Aorta (tissue), 5 donors: ENCODE results near the gene SOCS1. TPM values are rescaled to one million over a fixed set of nuclear protein-coding genes. Genes with fewer than 3 reads are reported as not detected.

ENCODE experiments used
- ATAC-seq: fragments of 200-7000 bp; cut with Tn5 transposase; one replicate; pipeline ENCODE4 v1.9.1; 2022; ENCODE audit warnings: moderate library complexity; ENCODE audit not compliant: low FRiP score
- DNase-seq, 2 donors: peaks; one replicate each; pipeline ENCODE4 v3.0.0-alpha.2; 2020
- H3K27ac ChIP-seq, 2 donors: one replicate each; pipeline ENCODE4 v1.5.1; 2013; ENCODE audit warnings: low read length in 2 of 2, mild to moderate bottlenecking in 2 of 2, moderate library complexity in 2 of 2, control low read depth in 1 of 2, inconsistent platforms in 1 of 2, low read depth in 1 of 2
- H3K27me3 ChIP-seq, 2 donors: one replicate each; pipeline ENCODE4 v1.6.1; 2013; ENCODE audit warnings: control low read depth in 1 of 2, low read length in 1 of 2, mild to moderate bottlenecking in 1 of 2, moderate library complexity in 1 of 2; ENCODE audit not compliant: insufficient read depth in 2 of 2, control insufficient read depth in 1 of 2
- H3K36me3 ChIP-seq, 2 donors: one replicate each; pipeline ENCODE4 v1.6.1; 2013; ENCODE audit warnings: control low read depth in 1 of 2, low read length in 1 of 2, mild to moderate bottlenecking in 1 of 2; ENCODE audit not compliant: insufficient read depth in 2 of 2, control insufficient read depth in 1 of 2
- H3K4me1 ChIP-seq, 2 donors: one replicate each; pipeline ENCODE4 v1.6.1; 2013; ENCODE audit warnings: low read length in 2 of 2, control low read depth in 1 of 2, mild to moderate bottlenecking in 1 of 2, moderate library complexity in 1 of 2; ENCODE audit not compliant: insufficient read depth in 2 of 2, control insufficient read depth in 1 of 2
- H3K4me3 ChIP-seq, 2 donors: one replicate each; pipeline ENCODE4 v1.5.1; 2013; ENCODE audit warnings: low read length in 2 of 2, control low read depth in 1 of 2, mild to moderate bottlenecking in 1 of 2
- H3K9me3 ChIP-seq: one replicate; pipeline ENCODE4 v1.6.1; 2013; ENCODE audit warnings: mild to moderate bottlenecking, low read length; ENCODE audit not compliant: control insufficient read depth
- WGBS, 2 donors: extraction: QIAGEN DNeasy Blood & Tissue Kit; methylation state at CpG; one replicate each; pipeline ENCODE4 v1.1.7; 2013; 5-methylcytosine and 5-hydroxymethylcytosine counted together
- intact Hi-C, 2 donors: fragments of 100-400 bp; cut with DNase I; formaldehyde crosslinking; loops; one replicate each; pipeline versions ENCODE4 v1.14.2 to v1.15.0; 2022
- polyA plus RNA-seq, 2 donors: library from polyadenylated mRNA; stranded (reverse); fragments of 200-250 nt; gene quantifications; one replicate each; pipeline ENCODE4 v1.2.3, GENCODE V29; 2013
- total RNA-seq, 2 donors: library from RNA; stranded (reverse); fragmentation: NEBNext Ultra II Directional; extraction: Animal tissue kit (Norgen Biotek cat#: 25700); gene quantifications; one replicate each; pipeline ENCODE4 v1.2.1, GENCODE V29; 2021
- donor health status: healthy with polysubstance abuse.
- donor health status: Bipolar disorder and iron deficiency.
- donor health status: DM: no; HTN: no; CAD: no.
- donor health status: DM: no; HTN: no; CAD: no.
- donor health status: DM: yes; HTN: yes; CAD: no.

Gene SOCS1
- total and polyA plus RNA-seq, 4 donors, result 1.5 to 6.4 (median 3.5) TPM

DNA sequence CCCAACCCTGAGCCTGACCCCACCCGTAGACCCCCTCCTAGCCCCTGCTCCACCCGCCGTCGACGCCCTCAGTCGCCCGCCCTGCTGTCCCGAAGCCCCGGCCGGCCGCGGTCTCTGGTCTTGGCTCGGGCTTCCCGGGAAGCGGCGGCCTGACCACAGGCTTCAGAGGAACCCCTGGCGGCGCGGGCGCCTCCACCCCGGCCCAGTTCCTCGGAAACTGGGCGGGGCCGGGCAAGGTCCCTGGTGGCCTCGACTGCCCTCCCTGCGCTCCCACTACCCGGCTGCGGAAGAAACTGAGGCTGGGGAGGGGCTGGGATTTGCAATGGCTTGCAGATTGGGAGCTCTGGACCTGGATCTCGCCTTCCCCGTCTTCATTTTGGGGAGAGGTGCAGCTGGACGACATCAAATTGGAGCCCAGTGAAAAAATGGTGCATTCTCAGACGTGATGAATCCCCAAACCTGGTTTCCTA lies 692 bp upstream of the SOCS1 start:
- no peaks in the 10 kb centered on the region for H3K9me3 ChIP-seq
- peak overlapping the region; percentile 81 to 83 for H3K4me3 ChIP-seq
- peak overlapping the region; percentile 81 to 93 for H3K27ac ChIP-seq
- no peaks in the 10 kb centered on the region for H3K27me3 ChIP-seq
- intact Hi-C loops, result loop anchor here (1.0 to 10.0 kb wide), 4 partner anchors 101 to 286 kb away; no protein-coding TSS in a partner anchor
- no peaks in the 10 kb centered on the region for H3K36me3 ChIP-seq
- WGBS, 2 donors, result 1 to 2% methylated on average over 32 of the region's 32 CpGs
- no peaks in the 10 kb centered on the region for H3K4me1 ChIP-seq
- DNase-seq (peak; percentile 84 to 89), ATAC-seq (peak; percentile 63)

DNA sequence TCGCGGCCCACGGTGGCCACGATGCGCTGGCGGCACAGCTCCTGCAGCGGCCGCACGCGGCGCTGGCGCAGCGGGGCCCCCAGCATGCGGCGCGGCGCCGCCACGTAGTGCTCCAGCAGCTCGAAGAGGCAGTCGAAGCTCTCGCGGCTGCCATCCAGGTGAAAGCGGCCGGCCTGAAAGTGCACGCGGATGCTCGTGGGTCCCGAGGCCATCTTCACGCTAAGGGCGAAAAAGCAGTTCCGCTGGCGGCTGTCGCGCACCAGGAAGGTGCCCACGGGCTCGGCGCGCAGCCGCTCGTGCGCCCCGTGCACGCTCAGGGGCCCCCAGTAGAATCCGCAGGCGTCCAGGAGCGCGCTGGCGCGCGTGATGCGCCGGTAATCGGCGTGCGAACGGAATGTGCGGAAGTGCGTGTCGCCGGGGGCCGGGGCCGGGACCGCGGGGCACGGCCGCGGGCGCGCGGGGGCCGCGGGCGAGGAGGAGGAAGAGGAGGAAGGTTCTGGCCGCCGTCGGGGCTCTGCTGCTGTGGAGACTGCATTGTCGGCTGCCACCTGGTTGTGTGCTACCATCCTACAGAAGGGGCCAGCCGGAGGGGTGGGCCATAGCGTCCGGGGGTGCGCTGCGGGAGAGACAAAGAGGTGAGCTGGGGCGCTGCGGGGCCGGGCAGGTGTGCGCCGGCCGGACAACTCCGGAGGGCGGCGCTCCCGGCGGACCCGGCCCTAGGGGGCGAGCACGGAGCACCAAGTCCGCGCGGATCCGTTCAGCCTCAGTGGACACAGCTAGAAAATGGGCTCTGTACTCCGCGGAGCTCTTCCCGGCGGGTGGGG lies 879 bp downstream of the SOCS1 start:
- Histone ChIP-seq H3K9me3 (no peaks in the 10 kb centered on the region), H3K36me3 (no peaks in the 10 kb centered on the region), H3K4me1 (no peaks in the 10 kb centered on the region), H3K27me3 (no peaks in the 10 kb centered on the region), H3K27ac (no peak overlapping the region), H3K4me3 (peak overlapping the region; percentile 32 to 91)
- ATAC-seq (no peak), DNase-seq (peak; percentile 64 to 84)
- intact Hi-C loops, result loop anchor here (5.0 to 10.0 kb wide), 2 partner anchors 102 to 150 kb away; no protein-coding TSS in a partner anchor
- 1% methylated on average over 95 to 105 of the region's 105 CpGs for whole genome bisulfite sequencing, 2 donors

DNA sequence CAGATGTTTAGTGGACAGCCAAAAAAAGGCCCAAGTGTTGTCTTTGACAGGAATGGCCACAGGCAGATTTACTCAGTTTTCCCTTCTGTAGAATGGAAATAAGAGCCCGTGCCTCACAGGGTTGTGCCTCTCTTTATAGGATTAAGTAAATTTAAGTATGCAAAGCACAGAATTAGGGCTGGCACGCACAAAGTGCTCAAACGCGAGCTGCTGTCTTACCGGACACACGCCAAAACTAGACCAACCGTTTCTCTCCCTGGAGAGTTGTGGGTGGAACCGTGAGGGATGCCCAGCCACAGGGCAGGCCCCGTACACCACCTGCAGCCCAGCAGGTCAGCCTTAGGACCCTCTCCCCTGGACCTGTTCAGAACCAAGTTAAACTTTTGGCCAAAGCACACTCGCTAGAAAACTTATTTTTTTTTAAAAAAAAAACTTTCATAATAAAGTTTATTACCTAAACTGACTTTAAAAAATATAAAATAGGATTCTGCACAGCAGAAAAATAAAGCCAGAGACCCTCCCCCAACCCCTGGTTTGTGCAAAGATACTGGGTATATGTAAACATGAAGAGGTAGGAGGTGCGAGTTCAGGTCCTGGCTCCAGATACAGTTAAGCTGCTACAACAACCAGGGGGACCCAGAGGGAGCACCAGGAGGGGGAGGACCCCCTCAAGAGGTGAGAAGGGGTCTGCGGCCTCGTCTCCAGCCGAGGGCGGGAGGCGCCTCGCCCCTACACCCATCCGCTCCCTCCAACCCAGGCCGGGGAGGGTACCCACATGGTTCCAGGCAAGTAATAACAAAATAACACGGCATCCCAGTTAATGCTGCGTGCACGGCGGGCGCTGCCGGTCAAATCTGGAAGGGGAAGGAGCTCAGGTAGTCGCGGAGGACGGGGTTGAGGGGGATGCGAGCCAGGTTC lies 1.8 kb downstream of the SOCS1 start:
- Histone ChIP-seq H3K4me1 (no peaks in the 10 kb centered on the region), H3K27ac (no peak overlapping the region)
- no peak for ATAC-seq

GRCh38 chr16:11253009-11253994 lies 2.7 kb downstream of the SOCS1 start:
- Histone ChIP-seq H3K27me3 (no peaks in the 10 kb centered on the region), H3K27ac (peak overlapping the region in 1 of 2 donors; percentile 8), H3K4me1 (no peaks in the 10 kb centered on the region), H3K9me3 (no peaks in the 10 kb centered on the region), H3K4me3 (no peak overlapping the region), H3K36me3 (no peaks in the 10 kb centered on the region)
- intact Hi-C loops, result loop anchor here in 1 of 2 donors (10.0 kb wide), 1 partner anchor 149 kb away; no protein-coding TSS in a partner anchor
- DNase-seq (no peak), ATAC-seq (no peak)
- WGBS, 2 donors, result 57 to 60% methylated on average over 5 of the region's 5 CpGs

More for the DNA sequence above, 1.8 kb downstream of the SOCS1 start:
- no peaks in the 10 kb centered on the region for H3K36me3 ChIP-seq
- no peaks in the 10 kb centered on the region for H3K9me3 ChIP-seq
- DNase-seq, result peak in 1 of 2 donors; percentile 57
- no peaks in the 10 kb centered on the region for H3K27me3 ChIP-seq
- intact Hi-C loops, result loop anchor here in 1 of 2 donors (10.0 kb wide), 1 partner anchor 149 kb away; no protein-coding TSS in a partner anchor
- 12 to 17% methylated on average over 29 of the region's 29 CpGs for WGBS, 2 donors
- H3K4me3 ChIP-seq, result no peak overlapping the region

- 87 to 90% methylated on average over 8 of the region's 8 CpGs for WGBS, 2 donors
- DNase-seq (no peak), ATAC-seq (no peak)
- H3K9me3 ChIP-seq, result no peaks in the 10 kb centered on the region
- H3K36me3 ChIP-seq, result no peaks in the 10 kb centered on the region
- no peak overlapping the region for H3K27ac ChIP-seq
- intact Hi-C loops, result loop anchor here in 1 of 2 donors (10.0 kb wide), 1 partner anchor 148 kb away; no protein-coding TSS in a partner anchor
- no peak overlapping the region for H3K4me3 ChIP-seq
- no peaks in the 10 kb centered on the region for H3K4me1 ChIP-seq
- no peaks in the 10 kb centered on the region for H3K27me3 ChIP-seq
Measured at GRCh38 chr16:11252482-11252931, 3.5 kb downstream of the SOCS1 start.

DNA sequence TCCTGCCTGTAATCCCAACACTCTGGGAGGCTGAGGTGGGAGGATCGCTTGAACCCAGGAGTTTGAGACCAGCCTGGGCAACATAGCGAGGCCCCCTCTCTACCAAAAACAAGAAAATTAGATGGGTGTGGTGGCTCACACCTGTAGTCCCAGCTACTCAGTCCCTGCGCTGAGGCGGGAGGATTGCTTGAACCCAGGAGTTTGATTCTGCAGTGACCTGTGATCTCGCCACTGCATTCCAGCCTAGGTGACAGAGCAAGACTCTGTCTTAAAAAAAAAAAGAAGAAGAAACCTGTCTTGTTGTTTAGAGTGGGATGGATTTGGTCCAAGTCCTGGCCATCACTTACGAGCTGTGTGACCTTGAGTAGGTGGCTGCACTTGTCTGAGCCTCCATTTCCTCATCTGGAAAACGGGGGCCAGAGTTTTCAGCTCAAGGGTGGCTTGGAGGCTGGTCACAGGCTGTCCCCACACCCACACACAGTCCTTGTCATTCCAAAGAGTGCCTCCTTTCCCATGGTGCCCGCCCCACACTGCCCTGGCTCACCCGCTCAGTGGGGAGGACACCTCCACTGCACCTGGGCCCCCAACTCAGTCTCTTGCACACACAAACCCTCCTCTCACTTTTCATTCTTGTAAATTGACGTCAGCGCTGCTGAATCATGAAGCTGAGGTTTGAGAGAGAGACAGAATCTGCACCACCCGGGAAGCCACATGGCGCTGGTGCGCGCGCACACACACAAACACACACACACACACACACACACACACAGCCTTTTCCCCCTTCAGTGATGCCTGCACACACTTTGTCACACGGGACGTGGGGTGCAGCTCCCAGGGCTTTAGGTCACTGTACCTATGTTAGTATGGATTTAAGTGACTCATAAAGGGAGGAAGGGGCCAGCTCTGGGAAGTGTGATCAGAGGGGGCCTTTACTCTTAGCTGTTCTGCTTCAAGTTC lies 4.2 kb downstream of the SOCS1 start:
- WGBS, 2 donors, result 78 to 83% methylated on average over 18 of the region's 18 CpGs
- Histone ChIP-seq H3K27me3 (no peaks in the 10 kb centered on the region), H3K36me3 (no peaks in the 10 kb centered on the region), H3K4me1 (no peaks in the 10 kb centered on the region), H3K27ac (no peak overlapping the region), H3K4me3 (no peak overlapping the region), H3K9me3 (no peaks in the 10 kb centered on the region)
- intact Hi-C loops, result loop anchor here in 1 of 2 donors (10.0 kb wide), 1 partner anchor 147 kb away; no protein-coding TSS in a partner anchor
- DNase-seq (no peak), ATAC-seq (no peak)
